Smooth muscle cell (in vitro differentiated cells): ENCODE data around the gene COMP. TPM values are rescaled to one million over a fixed set of nuclear protein-coding genes. Genes with fewer than 3 reads are reported as not detected.

Experiments
- DNase-seq: peaks from one replicate; lab custom pipeline; 2025; ENCODE audit not compliant: unreplicated experiment; lab: John Stamatoyannopoulos, UW
- H2AFZ ChIP-seq: fragments of 200-600 bp; sonication (generic); 2 replicates; pipeline ENCODE4 v1.6.0; 2016; ENCODE audit warnings: antibody characterized with exemption, low read depth, mild to moderate bottlenecking
- H3F3A ChIP-seq: fragments of 200-600 bp; sonication (generic); 2 replicates; pipeline ENCODE4 v1.6.0; 2017; ENCODE audit warnings: antibody characterized with exemption, low read depth
- H3K27ac ChIP-seq: fragments of 200-600 bp; sonication (generic); 2 replicates; pipeline ENCODE4 v1.5.1; 2016; ENCODE audit warnings: low read depth, mild to moderate bottlenecking
- H3K27me3 ChIP-seq: fragments of 200-600 bp; sonication (generic); 2 replicates; pipeline ENCODE4 v1.6.1; 2016; ENCODE audit warnings: low read depth, mild to moderate bottlenecking
- H3K36me3 ChIP-seq: fragments of 200-600 bp; sonication (generic); 2 replicates; pipeline ENCODE4 v1.5.1; 2016; ENCODE audit warnings: low read depth
- H3K4me1 ChIP-seq: fragments of 200-600 bp; sonication (generic); 2 replicates; pipeline ENCODE4 v1.5.1; 2016; ENCODE audit warnings: low read depth
- H3K4me2 ChIP-seq: fragments of 200-600 bp; sonication (generic); 2 replicates; pipeline ENCODE4 v1.6.0; 2016; ENCODE audit warnings: mild to moderate bottlenecking
- H3K4me3 ChIP-seq: fragments of 200-600 bp; sonication (generic); 2 replicates; pipeline ENCODE4 v1.5.1; 2016; ENCODE audit warnings: mild to moderate bottlenecking
- H3K79me2 ChIP-seq: fragments of 200-600 bp; sonication (generic); 2 replicates; pipeline ENCODE4 v1.6.0; 2016; ENCODE audit warnings: low read depth, mild to moderate bottlenecking
- H3K9ac ChIP-seq: fragments of 200-600 bp; sonication (generic); 2 replicates; pipeline ENCODE4 v1.6.0; 2016; ENCODE audit warnings: low read depth
- H3K9me3 ChIP-seq: fragments of 200-600 bp; sonication (generic); replicated peaks from 2 replicates; pipeline ENCODE4 v1.5.1; 2016; ENCODE audit warnings: low read depth
- H4K20me1 ChIP-seq: fragments of 200-600 bp; sonication (generic); 2 replicates; pipeline ENCODE4 v1.6.0; 2016; ENCODE audit warnings: low read depth
- WGBS: methylation state at CpG from one replicate; pipeline ENCODE4 v1.1.7; 2016; ENCODE audit warnings: low lambda C conversion rate; 5-methylcytosine and 5-hydroxymethylcytosine counted together
- polyA plus RNA-seq: library from polyadenylated mRNA; unstranded; fragments of >200 nt; fragmentation: Nextera tagmentation; extraction: Ambion mirVana; gene quantifications from 2 replicates; pipeline ENCODE4 v1.2.1, GENCODE V29; 2016
- total RNA-seq: library from RNA; depleted of rRNA; stranded (reverse); fragments of >200 nt; gene quantifications from 2 replicates; pipeline ENCODE4 v1.2.3, GENCODE V29; 2014
- TF ChIP-seq, protein P1 (sequence below): fragments of 200-600 bp; sonication (generic); IDR thresholded peaks from 2 replicates; pipeline ENCODE4 v1.5.1; 2017; ENCODE audit warnings: borderline replicate concordance, mild to moderate bottlenecking, antibody characterized with exemption; ENCODE audit not compliant: insufficient read depth, poor library complexity, severe bottlenecking

The COMP gene
- total and polyA plus RNA-seq, 2 experiments from 2014 or later: 196 to 901 TPM

- TF ChIP-seq, protein P1, sequence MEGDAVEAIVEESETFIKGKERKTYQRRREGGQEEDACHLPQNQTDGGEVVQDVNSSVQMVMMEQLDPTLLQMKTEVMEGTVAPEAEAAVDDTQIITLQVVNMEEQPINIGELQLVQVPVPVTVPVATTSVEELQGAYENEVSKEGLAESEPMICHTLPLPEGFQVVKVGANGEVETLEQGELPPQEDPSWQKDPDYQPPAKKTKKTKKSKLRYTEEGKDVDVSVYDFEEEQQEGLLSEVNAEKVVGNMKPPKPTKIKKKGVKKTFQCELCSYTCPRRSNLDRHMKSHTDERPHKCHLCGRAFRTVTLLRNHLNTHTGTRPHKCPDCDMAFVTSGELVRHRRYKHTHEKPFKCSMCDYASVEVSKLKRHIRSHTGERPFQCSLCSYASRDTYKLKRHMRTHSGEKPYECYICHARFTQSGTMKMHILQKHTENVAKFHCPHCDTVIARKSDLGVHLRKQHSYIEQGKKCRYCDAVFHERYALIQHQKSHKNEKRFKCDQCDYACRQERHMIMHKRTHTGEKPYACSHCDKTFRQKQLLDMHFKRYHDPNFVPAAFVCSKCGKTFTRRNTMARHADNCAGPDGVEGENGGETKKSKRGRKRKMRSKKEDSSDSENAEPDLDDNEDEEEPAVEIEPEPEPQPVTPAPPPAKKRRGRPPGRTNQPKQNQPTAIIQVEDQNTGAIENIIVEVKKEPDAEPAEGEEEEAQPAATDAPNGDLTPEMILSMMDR: no peak
- no peak overlapping the region for H2AFZ ChIP-seq
- no peak overlapping the region for H3K9ac ChIP-seq
- no peaks in the 10 kb centered on the region for H3K79me2 ChIP-seq
- H3K4me1 ChIP-seq: no peaks in the 10 kb centered on the region
- H3K4me2 ChIP-seq: no peak overlapping the region
- H3K27ac ChIP-seq: no peak overlapping the region
- WGBS: 95% methylated on average over 7 of the region's 8 CpGs
- no peaks in the 10 kb centered on the region for H4K20me1 ChIP-seq
- H3K27me3 ChIP-seq: peaks cover 13% of the 10 kb centered on the region
- no peak for DNase-seq
- no peak overlapping the region for H3K4me3 ChIP-seq
- peaks cover 16% of the 10 kb centered on the region for H3F3A ChIP-seq
- no peaks in the 10 kb centered on the region for H3K9me3 ChIP-seq
- no peaks in the 10 kb centered on the region for H3K36me3 ChIP-seq
Observed at GRCh38 chr19:18804643-18805042, 13.5 kb upstream of the COMP start.

GRCh38 chr19:18804139-18804601, 13.1 kb upstream of the COMP start:
- no peak overlapping the region for H3K9ac ChIP-seq
- 92% methylated on average over 15 of the region's 15 CpGs for WGBS
- peaks cover 14% of the 10 kb centered on the region for H3F3A ChIP-seq

DNA sequence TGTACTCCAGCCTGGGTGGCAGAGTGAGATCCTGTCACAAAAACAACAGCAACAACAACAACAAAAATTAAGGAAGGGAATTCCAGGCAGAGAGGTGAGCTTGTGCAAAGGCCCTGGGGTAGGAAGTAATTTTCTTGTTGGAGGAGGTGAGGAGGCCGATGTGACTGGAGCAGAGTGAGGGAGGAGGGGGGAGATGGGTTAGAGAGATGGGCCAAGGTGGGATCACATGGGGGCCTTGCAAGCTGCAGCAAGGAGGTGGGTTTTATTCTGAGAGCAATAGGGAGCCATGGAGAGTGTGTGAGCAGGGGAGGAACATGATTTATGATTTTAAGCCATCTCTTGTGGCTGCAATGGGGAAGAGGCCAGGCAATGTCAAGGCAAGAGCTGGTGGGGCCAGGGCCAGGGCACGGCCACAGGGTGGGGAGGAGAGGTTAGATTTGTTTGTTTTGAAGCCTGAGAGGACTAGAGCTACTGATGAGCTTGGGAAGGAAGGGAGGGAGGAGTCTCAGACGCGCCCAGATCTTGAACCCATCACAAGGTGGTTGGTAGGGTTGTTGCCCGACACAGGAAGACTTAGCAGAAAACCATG, 12.5 kb upstream of the COMP start:
- peaks cover 9% of the 10 kb centered on the region for H3F3A ChIP-seq
- no peak for DNase-seq
- no peaks in the 10 kb centered on the region for H3K9me3 ChIP-seq
- H3K36me3 ChIP-seq: no peaks in the 10 kb centered on the region
- 95% methylated on average over 5 of the region's 5 CpGs for WGBS
- H2AFZ ChIP-seq: no peak overlapping the region
- no peaks in the 10 kb centered on the region for H3K79me2 ChIP-seq
- no peak overlapping the region for H3K4me3 ChIP-seq
- no peak overlapping the region for H3K27ac ChIP-seq
- H4K20me1 ChIP-seq: no peaks in the 10 kb centered on the region
- TF ChIP-seq, protein P1: no peak
- H3K9ac ChIP-seq: no peak overlapping the region
- H3K27me3 ChIP-seq: peaks cover 13% of the 10 kb centered on the region
- no peak overlapping the region for H3K4me2 ChIP-seq
- no peaks in the 10 kb centered on the region for H3K4me1 ChIP-seq

More at GRCh38 chr19:18804139-18804601, 13.1 kb upstream of the COMP start:
- no peak overlapping the region for H3K4me2 ChIP-seq
- H3K36me3 ChIP-seq: no peaks in the 10 kb centered on the region
- TF ChIP-seq, protein P1: no peak
- peaks cover 13% of the 10 kb centered on the region for H3K27me3 ChIP-seq
- no peaks in the 10 kb centered on the region for H3K79me2 ChIP-seq
- H3K9me3 ChIP-seq: no peaks in the 10 kb centered on the region
- no peak overlapping the region for H3K4me3 ChIP-seq
- H4K20me1 ChIP-seq: no peaks in the 10 kb centered on the region
- no peak overlapping the region for H2AFZ ChIP-seq
- DNase-seq: no peak
- H3K27ac ChIP-seq: no peak overlapping the region
- H3K4me1 ChIP-seq: no peaks in the 10 kb centered on the region

DNA sequence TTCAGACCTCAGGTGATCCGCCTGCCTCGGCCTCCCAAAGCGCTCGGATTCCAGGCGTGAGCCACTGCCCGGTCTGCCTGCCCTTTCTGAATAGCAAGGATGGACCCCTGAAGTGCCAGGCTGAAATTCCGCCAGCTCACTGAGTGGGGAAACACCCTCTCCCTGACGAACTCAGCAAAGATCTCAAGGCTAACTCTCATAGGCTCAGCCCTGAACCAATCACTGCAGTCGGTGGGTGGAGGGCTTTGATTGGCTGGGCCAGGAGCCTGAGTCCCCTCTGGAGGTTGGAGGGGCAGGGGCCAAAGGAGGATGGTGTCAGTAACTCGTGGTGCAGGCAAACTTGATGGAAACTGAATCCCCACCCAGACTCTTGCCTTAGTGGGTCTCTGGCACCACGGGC, 11.2 kb upstream of the COMP start:
- Histone ChIP-seq H3K79me2 (no peaks in the 10 kb centered on the region), H3K27me3 (peaks cover 16% of the 10 kb centered on the region), H3K4me3 (no peak overlapping the region), H3K36me3 (no peaks in the 10 kb centered on the region), H4K20me1 (no peaks in the 10 kb centered on the region), H3K27ac (no peak overlapping the region), H3K9ac (no peak overlapping the region), H3K4me1 (no peaks in the 10 kb centered on the region), H2AFZ (no peak overlapping the region), H3K4me2 (no peak overlapping the region), H3F3A (peaks cover 1% of the 10 kb centered on the region), H3K9me3 (no peaks in the 10 kb centered on the region)
- TF ChIP-seq, protein P1: no peak
- WGBS: 66% methylated on average over 11 of the region's 11 CpGs
- no peak for DNase-seq
